ENCODE measurements around the gene PIR.

GRCh38 chrX:15522464-15522863, 29.3 kb upstream of the PIR start:
- TF ChIP-seq POLR2A (IDR thresholded peaks at IDR 0.05) (no peak), CTCF (IDR thresholded peaks at IDR 0.05) (no peak), EP300 (IDR thresholded peaks at IDR 0.05) (no peak)

Measured in ovary (tissue), 3 donors.